GM18951 (cell line): ENCODE measurements around the gene COQ3.

Experiments used
- POLR2A ChIP-seq: IDR thresholded peaks from 4 replicates; pipeline ENCODE4 v1.6.1; 2011; ENCODE audit warnings: mild to moderate bottlenecking; ENCODE audit not compliant: insufficient read length, insufficient read depth; ENCODE audit errors: extremely low read depth
- in situ Hi-C: fragments of 300-500 bp; cut with MboI; formaldehyde crosslinking; loops from one replicate; pipeline ENCODE4 v1.12.0; 2022; ENCODE audit warnings: low sequenced_read_pairs, mixed read lengths, inconsistent platforms; ENCODE audit not compliant: unreplicated experiment

COQ3 gene, protein sequence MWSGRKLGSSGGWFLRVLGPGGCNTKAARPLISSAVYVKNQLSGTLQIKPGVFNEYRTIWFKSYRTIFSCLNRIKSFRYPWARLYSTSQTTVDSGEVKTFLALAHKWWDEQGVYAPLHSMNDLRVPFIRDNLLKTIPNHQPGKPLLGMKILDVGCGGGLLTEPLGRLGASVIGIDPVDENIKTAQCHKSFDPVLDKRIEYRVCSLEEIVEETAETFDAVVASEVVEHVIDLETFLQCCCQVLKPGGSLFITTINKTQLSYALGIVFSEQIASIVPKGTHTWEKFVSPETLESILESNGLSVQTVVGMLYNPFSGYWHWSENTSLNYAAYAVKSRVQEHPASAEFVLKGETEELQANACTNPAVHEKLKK

DNA sequence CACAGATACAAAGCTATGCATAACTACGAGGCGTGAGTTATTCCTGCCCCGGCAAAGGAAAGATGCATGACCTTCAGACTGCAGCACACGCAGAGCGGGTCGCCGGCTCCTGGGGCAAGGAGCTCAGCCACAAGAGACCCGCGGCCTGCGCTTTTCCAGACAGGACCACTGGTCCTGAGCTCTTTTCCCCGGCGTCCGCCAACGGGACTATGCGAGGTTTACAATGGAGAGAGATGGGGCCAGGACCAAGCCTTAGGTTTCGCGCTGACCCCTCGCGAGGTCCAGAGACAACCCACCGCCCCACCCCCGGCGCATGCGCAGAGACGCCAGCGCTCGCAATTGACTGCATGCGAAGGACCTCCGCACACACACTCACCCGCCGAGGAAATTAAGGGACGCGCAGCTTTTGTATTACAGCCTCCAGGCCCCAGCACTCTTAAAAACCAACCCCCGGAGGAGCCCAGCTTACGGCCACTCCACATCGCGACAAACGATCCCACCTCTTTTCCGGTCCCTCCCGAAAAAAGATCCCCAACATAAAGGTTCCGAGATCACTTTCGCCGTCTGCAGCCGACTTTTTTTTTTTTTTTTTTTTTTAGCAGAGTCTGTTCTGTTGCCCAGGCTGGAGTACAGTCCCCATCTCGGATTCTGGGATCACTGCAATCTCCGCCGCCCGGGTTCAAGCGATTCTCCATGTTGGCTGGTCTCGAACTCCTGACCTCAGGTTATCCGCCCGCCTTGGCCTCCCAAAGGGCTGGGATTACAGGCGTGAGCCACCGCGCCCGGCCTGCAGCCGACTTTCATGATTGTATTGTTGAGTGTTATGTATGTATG lies at the start of gene COQ3:
TSS of gene COQ3 (minus strand) at position 498 of the 834 bp plus-strand sequence. CDS start at position 482, 16 bp downstream.
- peak; percentile 64 for TF ChIP-seq POLR2A
- in situ Hi-C loops = no loop called here

DNA sequence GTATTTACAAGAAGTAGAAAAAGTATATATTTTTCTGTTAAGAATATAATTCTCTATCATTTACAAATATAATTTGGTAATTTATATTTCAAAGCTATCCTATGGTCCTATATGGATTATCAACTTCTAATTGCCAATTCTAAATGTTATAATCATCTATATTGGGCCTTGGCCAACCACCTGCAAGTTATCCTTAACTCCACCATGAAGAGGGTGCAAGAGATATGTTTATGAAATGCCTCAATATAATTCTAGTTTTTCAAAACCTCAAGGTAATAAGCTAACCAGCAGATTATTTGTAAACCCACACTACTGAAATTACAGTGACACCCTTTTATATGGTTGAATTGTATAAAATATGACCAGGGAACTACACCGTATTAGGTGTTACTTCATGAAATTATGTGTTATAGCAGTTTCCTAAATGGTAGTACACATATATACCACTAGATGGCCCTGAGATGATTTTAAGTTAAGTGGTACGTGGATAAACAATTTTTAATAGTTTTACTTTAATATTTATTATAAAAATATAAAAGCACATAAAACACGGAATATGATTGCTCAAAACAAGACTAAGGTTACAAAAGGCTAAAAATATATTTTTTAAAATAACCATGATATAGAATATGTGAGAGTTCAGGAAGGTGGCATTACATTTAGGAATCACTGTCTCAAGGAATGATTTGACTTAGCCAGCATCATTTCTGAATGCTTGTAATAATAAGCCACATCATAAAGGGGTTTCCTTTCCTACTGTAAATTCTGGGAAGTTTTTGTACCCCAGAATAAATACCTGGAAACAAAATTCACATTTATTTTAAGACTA lies 40.9 kb upstream of the COQ3 start:
- in situ Hi-C loops = no loop called here
- TF ChIP-seq POLR2A = no peak

DNA sequence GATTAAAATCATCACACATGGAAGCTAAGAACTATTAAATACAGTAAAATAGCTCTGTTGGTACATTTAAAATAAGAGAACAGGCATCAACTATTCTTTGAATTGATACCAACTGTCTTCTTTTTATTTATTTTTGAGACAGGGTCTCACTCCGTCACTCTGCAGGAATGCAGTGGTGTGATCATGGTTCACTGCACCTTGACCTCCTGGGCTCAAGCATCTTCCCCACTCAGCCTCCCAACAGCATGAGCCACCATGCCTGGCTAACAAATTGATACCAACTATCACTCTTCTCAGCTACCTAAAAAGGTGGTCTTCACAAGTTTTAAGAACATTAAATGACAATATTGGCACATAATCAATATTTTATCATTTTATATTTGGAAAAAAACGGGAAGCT lies 38.9 kb upstream of the COQ3 start:
- in situ Hi-C loops = no loop called here
- no peak for TF ChIP-seq POLR2A

DNA sequence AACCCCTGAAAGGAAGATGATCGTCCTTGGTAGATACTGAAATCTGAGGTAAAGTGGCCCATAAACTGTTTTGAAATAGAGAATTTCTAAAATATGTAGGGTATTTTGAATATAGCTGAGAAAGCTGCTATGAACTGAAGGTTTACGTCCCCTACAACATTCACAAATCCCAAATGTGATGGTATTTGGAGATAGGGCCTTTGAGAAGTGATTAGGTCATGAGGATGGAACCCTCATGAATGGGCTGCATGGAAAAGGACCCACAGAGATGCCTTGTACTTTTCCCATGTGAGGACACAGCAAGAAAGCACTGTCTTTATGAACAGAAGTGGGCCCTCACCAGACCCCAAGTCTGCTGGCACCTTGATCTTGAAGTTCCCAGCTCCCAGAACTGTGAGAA lies 37.9 kb upstream of the COQ3 start:
- TF ChIP-seq POLR2A = no peak
- in situ Hi-C loops = no loop called here

DNA sequence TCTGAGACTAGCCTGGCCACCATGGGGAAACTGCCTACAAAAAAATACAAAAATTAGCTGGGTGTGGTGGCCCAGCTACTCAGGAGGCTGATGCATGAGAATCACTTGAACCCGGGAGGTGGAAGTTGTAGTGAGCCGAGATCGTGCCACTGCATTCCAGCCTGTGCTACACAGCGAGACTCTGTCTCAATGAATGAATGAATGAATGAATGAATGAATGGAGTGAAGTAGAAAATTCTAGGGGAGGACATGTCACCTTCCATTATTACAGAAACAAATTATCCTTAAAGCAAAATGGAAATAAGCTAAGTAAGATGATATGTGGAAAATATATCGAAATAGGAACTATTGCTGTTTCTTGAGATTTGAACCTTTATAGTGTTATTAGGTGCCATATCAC lies 34.0 kb upstream of the COQ3 start:
- in situ Hi-C loops = no loop called here
- no peak for TF ChIP-seq POLR2A

DNA sequence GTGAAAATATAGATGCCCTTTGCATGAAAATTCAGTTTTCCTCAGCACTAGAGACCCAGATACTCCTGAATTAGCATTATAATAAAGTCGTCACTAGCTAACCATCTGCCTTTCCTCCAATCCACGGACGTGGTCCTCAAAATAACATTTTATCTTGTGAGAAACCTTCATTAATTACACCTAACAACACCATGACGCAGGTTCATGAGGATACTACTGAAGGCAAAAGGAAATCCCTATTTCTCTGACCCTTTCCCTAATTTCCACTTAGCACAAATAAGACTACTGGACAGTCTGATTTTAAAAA lies 32.4 kb upstream of the COQ3 start:
- in situ Hi-C loops = no loop called here
- no peak for TF ChIP-seq POLR2A

DNA sequence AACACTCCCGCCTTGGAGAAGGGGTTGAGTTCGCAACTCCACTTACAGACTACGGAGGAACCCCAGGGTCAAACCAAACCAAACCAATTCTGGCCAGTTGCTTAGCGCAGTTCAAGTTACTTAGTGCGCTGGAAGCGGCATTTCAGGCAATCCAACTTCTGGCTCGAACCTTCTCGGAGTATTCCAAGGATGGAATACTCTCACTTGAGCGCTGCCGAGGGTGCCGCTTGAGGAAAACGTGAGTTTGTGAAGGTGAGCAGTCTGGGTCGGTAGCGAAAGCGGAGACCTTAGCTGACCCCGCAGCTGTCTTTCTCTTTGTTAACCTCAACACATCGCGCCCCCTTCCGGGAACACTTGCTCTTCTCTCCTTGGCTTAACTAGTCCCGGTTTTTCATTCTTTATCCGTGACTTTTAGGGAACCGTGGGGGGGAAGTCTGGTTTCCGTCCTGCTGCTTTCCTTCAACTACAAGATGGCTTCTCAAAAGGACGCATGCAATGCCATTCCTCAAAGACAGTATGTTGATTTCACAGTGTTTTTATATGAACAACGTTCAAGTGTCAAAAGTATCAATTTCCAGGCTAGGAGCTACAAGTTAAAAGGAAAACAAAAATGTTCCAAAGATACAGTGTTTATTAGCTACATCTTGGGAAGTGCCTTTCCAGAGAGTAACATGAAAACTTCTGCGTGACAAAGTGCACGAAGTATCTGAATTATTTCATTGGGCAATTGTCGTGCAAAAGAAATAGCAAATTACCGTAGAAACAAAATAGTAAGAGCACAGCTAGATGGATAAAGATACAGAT lies 31.9 kb upstream of the COQ3 start:
- TF ChIP-seq POLR2A = peak; percentile 43
- in situ Hi-C loops = no loop called here

DNA sequence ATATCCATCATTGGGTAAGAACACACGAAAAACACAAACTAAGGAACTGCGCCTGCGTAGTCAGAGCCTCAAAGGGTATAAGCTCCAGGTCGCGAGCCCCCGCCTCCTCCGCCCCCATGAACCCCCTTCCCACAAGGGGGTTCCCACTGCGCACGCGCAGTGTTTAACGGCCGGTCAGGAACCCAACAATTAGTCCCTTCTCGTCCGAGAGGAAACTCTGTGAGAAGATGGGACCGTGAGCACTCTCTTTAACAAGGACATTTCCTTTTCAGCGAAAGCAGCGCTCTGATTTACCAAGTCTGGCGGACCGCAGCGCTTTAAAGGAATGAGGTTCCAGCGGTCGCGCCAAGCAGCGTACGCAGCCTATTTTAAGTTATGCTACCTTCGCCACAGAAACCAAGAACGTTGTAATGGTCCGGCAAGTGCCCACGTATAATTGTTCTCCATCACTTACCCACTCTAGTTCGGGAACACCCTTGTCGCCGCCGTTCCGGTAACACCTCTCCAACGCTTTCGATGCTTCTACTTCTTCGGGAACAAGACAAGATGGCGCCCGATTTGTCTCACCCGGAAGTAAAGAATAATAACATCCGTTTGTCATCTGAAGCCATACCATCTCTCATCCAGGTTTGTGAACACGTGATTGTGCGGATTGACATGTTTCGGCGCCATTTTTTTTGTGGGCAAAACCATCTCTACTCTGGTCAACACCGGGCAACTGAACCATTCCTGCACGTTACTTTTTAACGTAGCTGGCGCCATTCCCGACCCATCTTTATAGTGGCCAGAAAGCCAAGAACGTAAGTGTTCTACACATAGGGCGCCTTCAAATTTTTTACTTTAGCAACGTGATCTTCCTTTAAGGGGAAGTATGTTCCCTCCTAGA lies 31.0 kb upstream of the COQ3 start, which contains the start of gene PNISR:
TSS of gene PNISR (minus strand) at position 548 of the 886 bp plus-strand sequence. CDS start 10,649 bp downstream, outside the sequence.
- in situ Hi-C loops = no loop called here
- TF ChIP-seq POLR2A = peak; percentile 72

DNA sequence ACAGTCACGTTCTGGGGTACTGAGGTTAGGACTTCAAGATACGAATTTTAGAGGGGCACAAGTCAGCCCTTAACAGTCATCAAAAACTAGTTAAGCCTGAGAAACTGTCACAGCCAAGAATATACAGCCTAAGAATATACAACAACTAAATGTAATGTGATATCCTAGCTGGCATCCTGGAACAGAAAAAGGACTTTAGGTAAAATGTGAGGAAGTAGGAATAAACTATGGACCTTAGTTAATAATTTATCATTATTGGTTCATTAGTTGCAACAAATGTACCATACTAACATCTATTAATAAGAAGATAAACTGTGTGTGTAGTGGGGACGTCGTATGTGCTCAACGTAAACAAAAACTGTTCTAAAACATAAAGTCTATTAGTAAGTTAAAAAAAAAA lies 30.0 kb upstream of the COQ3 start:
- TF ChIP-seq POLR2A = no peak
- in situ Hi-C loops = no loop called here

DNA sequence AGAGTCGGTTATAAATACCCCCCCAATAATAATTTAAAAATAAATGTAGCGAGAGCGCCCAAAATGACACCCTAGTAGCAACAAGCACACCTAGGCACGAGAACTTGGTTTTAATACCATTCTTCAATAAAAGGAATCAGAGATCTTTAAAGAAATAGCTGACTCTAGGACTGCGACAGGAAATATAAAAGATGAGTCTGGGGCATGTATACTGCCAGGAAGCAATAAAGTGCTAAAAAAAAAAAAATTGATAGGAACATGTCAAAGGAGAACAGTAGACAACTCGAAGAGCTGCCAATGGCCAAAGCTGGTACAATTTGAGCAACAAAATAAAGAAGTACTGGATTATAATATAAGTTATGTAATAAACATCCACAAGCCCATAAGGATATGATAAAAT lies 28.9 kb upstream of the COQ3 start:
- in situ Hi-C loops = no loop called here
- TF ChIP-seq POLR2A = no peak

DNA sequence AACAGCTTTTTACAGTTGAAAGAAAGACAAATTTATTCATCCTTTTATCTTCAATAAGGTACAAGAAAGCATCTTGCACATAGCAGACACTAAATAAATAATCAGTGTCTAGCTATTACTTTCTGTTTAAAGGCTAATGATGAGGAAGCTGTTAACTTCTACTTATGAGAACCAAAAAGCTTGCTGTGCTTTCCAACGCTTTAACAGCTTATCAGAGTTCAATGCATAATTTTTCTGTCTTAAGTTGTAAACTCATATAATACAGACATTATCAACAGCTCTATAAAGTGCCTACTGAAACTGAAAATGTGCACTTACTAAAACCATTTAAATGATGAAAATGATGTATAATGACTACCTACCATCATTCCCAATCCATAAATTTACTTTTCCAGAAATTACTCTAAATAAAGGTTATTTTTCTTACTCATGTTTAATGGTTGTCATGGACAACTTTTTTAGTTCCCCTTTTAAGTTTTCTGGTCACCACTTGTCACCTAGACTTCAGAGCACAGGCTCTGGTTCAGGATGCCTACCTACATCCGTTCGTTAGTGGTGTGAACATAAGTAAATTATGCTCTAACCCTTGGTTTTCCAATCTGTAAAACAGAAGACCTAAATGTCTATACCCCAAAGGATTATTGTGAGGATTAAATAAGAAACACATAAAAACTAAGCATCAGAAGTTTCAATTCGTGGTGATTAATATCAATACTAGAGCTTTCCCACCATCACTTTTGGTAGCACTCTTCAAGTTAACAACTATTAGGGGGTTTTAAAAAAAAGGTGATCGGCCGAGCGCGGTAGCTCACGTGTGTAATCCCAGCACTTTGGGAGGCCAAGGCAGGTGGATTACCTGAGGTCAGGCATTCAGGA lies 23.1 kb upstream of the COQ3 start:
- in situ Hi-C loops = no loop called here
- no peak for TF ChIP-seq POLR2A
